ENCODE measurements around the gene ANGEL2.

The ANGEL2 gene

GRCh38 chr1:212955098-212955497, 60.6 kb downstream of the ANGEL2 start:
- Histone ChIP-seq H3K27ac (no peak overlapping the region), H3K36me3 (replicated peaks) (no peaks in the 10 kb centered on the region), H3K27me3 (replicated peaks) (no peaks in the 10 kb centered on the region), H3K4me3 (ENCODE audit: low read depth, low read length) (no peak overlapping the region)
- DNase-seq = no peak
- no peak for TF ChIP-seq CTCF (IDR thresholded peaks at IDR 0.05; ENCODE audit: low read depth, low read length, missing control alignments)
- in situ Hi-C loops (cut with HindIII; ENCODE audit: low pct_ligation_motif_present, low sequenced_read_pairs) = no loop called here

DNA sequence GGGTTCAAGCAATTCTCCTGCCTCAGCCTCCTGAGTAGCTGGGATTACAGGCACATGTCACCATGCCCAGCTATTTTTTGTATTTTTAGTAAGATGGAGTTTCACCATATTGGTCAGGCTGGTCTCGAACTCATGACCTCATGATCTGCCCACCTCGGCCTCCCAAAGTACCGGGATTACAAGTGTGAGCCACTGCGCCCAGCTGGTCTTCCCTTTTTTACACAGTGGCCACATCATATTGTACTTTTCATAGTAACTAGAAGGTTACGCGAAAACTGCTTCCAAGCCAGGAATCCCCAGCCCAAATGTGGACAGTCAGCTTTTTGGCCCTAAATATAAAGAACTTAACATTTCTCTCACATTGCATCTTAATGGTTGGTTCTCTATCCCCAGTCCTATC, 61.2 kb downstream of the ANGEL2 start:
- Histone ChIP-seq H3K4me3 (ENCODE audit: low read depth, low read length) (no peak overlapping the region), H3K27ac (no peak overlapping the region), H3K27me3 (replicated peaks) (no peaks in the 10 kb centered on the region), H3K36me3 (replicated peaks) (no peaks in the 10 kb centered on the region)
- in situ Hi-C loops (cut with HindIII; ENCODE audit: low pct_ligation_motif_present, low sequenced_read_pairs) = no loop called here
- no peak for DNase-seq
- no peak for TF ChIP-seq CTCF (IDR thresholded peaks at IDR 0.05; ENCODE audit: low read depth, low read length, missing control alignments)

DNA sequence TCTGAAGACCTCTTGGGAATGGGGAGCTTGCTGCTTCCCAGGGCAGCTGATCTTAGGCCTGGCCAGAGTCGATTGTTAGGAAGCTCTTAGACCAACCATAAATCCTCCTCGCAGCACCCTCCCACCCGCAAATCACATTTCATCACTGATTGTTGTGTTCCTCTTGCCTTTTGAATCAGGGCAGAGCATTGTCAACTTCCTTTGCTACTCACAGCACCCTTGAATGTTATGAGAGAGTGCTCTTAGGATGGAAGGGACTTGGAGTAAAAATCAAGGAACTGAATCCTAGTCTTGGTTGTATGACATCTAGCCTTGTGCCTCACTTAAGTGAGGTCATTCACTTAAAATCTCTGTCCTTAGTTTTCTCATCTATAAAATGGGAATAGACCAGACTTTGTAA, 62.3 kb downstream of the ANGEL2 start:
- Histone ChIP-seq H3K36me3 (replicated peaks) (no peaks in the 10 kb centered on the region), H3K27ac (no peak overlapping the region), H3K4me3 (ENCODE audit: low read depth, low read length) (no peak overlapping the region), H3K27me3 (replicated peaks) (no peaks in the 10 kb centered on the region)
- TF ChIP-seq CTCF (IDR thresholded peaks at IDR 0.05; ENCODE audit: low read depth, low read length, missing control alignments) = no peak
- in situ Hi-C loops (cut with HindIII; ENCODE audit: low pct_ligation_motif_present, low sequenced_read_pairs) = no loop called here
- no peak for DNase-seq

GRCh38 chr1:212952641-212952976, 63.1 kb downstream of the ANGEL2 start:
- H3K27me3 ChIP-seq (replicated peaks) = no peaks in the 10 kb centered on the region
- H3K27ac ChIP-seq = no peak overlapping the region
- no peak for TF ChIP-seq CTCF (IDR thresholded peaks at IDR 0.05; ENCODE audit: low read depth, low read length, missing control alignments)
- DNase-seq = no peak
- in situ Hi-C loops (cut with HindIII; ENCODE audit: low pct_ligation_motif_present, low sequenced_read_pairs) = no loop called here
- H3K4me3 ChIP-seq (ENCODE audit: low read depth, low read length) = no peak overlapping the region
- H3K36me3 ChIP-seq (replicated peaks) = no peaks in the 10 kb centered on the region

- Histone ChIP-seq H3K36me3 (replicated peaks) (no peaks in the 10 kb centered on the region), H3K4me3 (ENCODE audit: low read depth, low read length) (peak overlapping the region; percentile 71), H3K27ac (no peak overlapping the region), H3K27me3 (replicated peaks) (no peaks in the 10 kb centered on the region)
- no peak for DNase-seq
- in situ Hi-C loops (cut with HindIII; ENCODE audit: low pct_ligation_motif_present, low sequenced_read_pairs) = no loop called here
- TF ChIP-seq CTCF (IDR thresholded peaks at IDR 0.05; ENCODE audit: low read depth, low read length, missing control alignments) = no peak
Measured at GRCh38 chr1:212951947-212952640, 63.6 kb downstream of the ANGEL2 start.
